Body of pancreas (tissue), 4 donors: ENCODE measurements around the gene BARHL1.

Experiments used
- POLR2A ChIP-seq, 3 donors: fragments of 450-650 bp; IDR thresholded peaks; one replicate each; pipeline ENCODE4 v1.6.1; 2016; ENCODE audit warnings: antibody characterized with exemption in 3 of 3, mild to moderate bottlenecking in 2 of 3
- TF ChIP-seq, protein P1 (sequence below), 7 experiments: fragments of 450-650 bp in 4 of 7; fragments of 200-600 bp in 3 of 7; sonication (generic) in 3 of 7; IDR thresholded peaks; one replicate each; pipeline ENCODE4 v1.5.1; 2016 to 2019; ENCODE audit warnings: antibody characterized with exemption in 7 of 7

- TF ChIP-seq POLR2A (IDR thresholded peaks at IDR 0.05) = no peak
- TF ChIP-seq, protein P1, sequence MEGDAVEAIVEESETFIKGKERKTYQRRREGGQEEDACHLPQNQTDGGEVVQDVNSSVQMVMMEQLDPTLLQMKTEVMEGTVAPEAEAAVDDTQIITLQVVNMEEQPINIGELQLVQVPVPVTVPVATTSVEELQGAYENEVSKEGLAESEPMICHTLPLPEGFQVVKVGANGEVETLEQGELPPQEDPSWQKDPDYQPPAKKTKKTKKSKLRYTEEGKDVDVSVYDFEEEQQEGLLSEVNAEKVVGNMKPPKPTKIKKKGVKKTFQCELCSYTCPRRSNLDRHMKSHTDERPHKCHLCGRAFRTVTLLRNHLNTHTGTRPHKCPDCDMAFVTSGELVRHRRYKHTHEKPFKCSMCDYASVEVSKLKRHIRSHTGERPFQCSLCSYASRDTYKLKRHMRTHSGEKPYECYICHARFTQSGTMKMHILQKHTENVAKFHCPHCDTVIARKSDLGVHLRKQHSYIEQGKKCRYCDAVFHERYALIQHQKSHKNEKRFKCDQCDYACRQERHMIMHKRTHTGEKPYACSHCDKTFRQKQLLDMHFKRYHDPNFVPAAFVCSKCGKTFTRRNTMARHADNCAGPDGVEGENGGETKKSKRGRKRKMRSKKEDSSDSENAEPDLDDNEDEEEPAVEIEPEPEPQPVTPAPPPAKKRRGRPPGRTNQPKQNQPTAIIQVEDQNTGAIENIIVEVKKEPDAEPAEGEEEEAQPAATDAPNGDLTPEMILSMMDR (IDR thresholded peaks at IDR 0.05) = no peak
Measured at GRCh38 chr9:132552041-132552440, 30.4 kb upstream of the BARHL1 start.
